HUDEP-2 (cell line): ENCODE measurements around the gene PPL.
"Not testable (repeated sequence)": the region's sequence is repeated elsewhere in the genome, so short reads cannot be mapped to it uniquely, and the experiment has no call there.

Experiments
- DNase-seq, 76 experiments: peaks; one replicate each; lab custom pipeline; 2025; ENCODE audit not compliant: unreplicated experiment in 76 of 76; lab: John Stamatoyannopoulos, UW

PPL gene, protein sequence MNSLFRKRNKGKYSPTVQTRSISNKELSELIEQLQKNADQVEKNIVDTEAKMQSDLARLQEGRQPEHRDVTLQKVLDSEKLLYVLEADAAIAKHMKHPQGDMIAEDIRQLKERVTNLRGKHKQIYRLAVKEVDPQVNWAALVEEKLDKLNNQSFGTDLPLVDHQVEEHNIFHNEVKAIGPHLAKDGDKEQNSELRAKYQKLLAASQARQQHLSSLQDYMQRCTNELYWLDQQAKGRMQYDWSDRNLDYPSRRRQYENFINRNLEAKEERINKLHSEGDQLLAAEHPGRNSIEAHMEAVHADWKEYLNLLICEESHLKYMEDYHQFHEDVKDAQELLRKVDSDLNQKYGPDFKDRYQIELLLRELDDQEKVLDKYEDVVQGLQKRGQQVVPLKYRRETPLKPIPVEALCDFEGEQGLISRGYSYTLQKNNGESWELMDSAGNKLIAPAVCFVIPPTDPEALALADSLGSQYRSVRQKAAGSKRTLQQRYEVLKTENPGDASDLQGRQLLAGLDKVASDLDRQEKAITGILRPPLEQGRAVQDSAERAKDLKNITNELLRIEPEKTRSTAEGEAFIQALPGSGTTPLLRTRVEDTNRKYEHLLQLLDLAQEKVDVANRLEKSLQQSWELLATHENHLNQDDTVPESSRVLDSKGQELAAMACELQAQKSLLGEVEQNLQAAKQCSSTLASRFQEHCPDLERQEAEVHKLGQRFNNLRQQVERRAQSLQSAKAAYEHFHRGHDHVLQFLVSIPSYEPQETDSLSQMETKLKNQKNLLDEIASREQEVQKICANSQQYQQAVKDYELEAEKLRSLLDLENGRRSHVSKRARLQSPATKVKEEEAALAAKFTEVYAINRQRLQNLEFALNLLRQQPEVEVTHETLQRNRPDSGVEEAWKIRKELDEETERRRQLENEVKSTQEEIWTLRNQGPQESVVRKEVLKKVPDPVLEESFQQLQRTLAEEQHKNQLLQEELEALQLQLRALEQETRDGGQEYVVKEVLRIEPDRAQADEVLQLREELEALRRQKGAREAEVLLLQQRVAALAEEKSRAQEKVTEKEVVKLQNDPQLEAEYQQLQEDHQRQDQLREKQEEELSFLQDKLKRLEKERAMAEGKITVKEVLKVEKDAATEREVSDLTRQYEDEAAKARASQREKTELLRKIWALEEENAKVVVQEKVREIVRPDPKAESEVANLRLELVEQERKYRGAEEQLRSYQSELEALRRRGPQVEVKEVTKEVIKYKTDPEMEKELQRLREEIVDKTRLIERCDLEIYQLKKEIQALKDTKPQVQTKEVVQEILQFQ (N-terminal part only)

GRCh38 chr16:4936991-4937781 lies at the start of gene PPL:
TSS of gene PPL (minus strand) at chr16:4937148. CDS start at chr16:4937045, 103 bp downstream.
- peak in 1 of 76 experiments; percentile 11 for DNase-seq

- DNase-seq, result no peak
Observed at GRCh38 chr16:4984174-4984990, 47.4 kb upstream of the PPL start.

- DNase-seq, result no peak
Observed at GRCh38 chr16:4982056-4982867, 45.3 kb upstream of the PPL start.

DNA sequence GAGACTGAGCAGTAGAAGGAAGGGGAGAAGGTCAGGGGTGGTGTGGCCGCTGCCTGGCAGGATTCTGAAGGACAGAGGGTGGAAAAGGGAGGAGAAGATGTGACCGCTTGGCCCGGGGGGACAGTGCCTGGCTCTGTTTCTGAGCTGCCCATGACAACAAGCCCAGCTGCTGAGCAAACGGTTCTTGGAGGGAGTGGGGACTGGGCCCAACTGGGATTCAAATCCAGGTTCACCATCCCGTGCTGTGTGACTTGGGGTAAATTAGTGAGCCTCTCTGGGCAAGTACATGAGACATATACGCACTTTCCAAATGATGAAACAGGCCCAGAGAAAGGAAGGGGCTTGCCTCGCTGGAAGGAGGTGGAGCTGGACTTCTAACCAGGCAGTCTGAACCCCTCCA lies 44.5 kb upstream of the PPL start:
- DNase-seq, result no peak

- DNase-seq, result no peak
Observed at GRCh38 chr16:4980691-4981090, 43.7 kb upstream of the PPL start.

DNA sequence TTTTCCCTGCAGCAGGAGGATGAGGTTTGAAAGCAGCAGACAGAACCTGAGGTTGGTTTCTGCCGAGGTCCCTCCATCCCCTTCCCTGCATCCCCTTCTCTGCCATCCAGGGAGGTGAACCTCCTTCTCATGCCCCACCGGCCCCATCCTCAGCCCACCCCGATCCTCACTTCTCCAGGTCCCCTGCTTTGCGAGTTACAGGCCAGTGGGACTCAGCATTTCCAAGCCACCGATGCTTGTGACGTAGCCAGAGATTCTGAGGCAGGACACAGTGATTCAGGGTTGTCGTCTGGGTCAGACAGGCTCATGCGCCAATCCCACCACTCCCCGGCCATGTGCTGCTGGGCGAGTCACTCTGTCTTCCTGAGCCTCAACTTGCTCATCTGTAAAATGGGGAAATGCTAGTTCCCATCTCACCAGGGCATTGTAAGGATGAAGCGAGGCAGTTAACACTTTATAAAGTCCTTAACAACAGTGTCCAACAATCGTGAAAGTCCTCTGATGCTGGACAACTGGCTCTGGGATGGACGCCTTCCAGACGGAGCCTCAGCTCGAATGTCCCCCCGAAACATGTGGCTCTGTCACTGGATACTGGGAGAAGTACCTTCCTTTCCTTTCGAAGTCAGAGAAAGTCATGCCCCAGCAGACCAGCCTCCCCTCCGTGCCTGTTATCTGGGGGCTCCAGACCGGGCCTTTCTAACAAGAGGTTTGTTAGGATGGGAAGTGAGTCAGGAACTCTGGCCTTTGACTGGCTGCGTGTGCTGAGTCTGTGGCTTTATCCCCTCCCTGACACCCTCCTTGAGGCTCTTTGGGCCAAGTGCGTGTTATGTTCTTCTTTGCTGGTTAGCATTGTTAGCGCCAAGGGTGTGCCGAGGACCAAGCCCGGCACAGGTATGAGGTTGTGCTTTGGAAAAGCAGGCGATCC lies 43.0 kb upstream of the PPL start:
- no peak for DNase-seq

- no peak for DNase-seq
Observed at GRCh38 chr16:4979164-4979563, 42.2 kb upstream of the PPL start.

GRCh38 chr16:4976611-4977145 lies 39.7 kb upstream of the PPL start:
- no peak for DNase-seq

DNA sequence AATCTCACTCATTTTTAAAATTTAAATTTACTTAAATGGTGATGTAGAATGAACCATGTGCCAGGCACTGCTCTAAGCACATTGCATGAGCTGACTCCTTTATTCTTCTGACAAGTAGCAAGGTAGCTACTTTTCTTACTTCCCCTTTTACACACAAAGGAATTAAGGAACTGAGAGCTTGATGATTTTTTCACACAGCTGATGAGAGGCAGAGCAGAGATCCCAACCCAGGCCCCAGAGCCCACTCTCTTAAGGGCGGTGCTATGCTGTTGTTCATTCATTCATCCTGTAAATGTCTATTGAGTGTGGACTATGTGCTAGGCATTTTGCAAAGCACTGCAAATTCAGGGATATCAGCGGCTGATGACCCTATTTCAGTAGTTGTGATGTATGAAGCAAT lies 39.1 kb upstream of the PPL start:
- no peak for DNase-seq

- DNase-seq, result no peak
Observed at GRCh38 chr16:4972938-4973587, 36.1 kb upstream of the PPL start.

- DNase-seq, result no peak
Observed at GRCh38 chr16:4970010-4970409, 33.1 kb upstream of the PPL start.

GRCh38 chr16:4968879-4969483 lies 32.0 kb upstream of the PPL start:
- DNase-seq, result no peak

DNA sequence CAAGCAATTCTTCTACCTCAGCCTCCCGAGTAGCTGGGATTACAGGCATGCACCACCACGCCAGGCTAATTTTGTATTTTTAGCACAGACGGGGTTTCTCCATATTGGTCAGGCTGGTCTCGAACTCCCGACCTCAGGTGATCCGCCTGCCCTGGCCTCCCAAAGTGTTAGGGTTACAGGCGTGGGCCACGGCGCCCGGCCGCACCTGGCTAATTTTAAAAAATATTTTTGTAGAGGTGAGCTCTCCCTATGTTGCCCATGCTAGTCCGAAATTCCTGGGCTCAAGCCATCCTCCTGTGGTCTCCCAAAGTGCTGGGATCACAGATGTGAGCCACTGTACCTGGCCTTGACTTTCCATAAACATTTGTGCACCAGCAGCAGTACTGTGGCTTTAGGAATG lies 31.3 kb upstream of the PPL start:
- DNase-seq, result not testable (repeated sequence)

DNA sequence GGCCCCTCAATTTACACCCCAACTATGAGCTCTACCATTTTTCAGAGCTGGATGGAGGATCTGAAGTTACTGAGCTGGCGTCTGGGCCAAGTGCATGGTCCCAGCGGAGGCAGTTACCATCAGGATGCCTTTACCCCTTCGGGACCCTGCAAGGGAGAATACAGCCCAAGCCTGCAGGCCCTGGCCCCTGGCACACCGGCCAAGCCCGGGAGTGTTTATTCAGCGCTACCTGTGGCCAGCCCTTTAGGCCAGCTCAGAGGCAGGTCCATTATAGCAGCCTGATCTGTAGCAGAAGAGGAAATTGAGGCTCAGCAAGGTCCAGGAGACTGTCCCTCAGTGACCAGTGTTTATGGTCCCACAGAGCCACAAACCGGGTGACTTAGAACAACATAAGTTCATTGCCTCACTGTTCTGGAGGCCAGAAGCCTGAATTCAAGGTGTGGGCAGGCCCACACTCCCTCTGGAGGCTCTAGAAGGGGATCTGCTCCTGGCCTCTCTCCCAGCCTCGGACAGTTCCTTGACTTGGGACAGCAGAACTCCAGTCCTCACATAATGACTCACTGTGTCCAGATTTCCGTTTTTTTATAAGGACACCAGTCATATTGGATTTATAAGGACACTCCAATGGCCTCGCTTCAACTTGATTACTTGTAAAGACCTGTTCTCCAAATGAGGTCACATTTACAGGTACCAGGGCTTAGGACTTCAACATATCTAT lies 29.9 kb upstream of the PPL start:
- no peak for DNase-seq

DNA sequence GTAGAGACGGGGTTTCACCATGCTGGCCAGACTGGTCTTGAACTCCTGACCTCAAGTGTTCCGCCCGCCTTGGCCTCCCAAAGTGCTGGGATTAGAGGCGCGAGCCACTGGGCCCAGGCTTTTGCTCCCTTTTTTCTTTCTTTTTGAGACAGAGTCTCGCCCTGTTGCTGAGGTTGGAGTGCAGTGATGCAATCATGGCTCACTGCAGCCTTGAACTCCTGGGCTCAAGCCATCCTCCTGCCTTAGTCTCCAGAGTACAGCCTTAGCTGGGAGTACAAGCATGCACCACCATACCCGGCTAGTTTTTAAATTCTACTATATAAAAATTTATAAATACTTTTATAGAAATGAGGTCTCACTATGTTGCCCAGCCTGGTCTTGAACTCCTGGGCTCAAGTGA lies 26.6 kb upstream of the PPL start:
- DNase-seq, result not testable (repeated sequence)

DNA sequence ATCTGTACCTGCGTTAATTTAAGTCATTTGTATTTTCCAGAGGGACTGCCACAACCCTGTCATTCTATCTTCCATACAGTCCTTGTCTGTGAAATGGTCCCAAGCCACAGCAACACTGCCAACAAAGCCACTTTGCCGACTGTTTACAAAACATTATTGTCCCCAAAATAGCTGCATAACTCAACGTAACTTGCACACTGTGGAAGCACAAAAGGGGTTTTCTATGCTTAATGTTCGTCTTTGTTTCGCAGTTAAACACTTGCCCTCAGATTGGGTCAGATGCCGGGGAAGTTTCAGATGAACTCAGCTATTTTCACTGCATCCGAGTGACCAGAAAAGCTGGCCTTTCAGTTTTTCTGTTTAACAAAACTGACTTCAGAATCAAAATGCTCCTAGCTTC lies 25.8 kb upstream of the PPL start:
- DNase-seq, result no peak
